Hindlimb muscle (tissue), 1 donor: Measurements from ENCODE around the gene HSD11B1L. TPM values are rescaled to one million over a fixed set of nuclear protein-coding genes. Genes with fewer than 3 reads are reported as not detected.

ENCODE experiments used
- DNase-seq: peaks from one replicate; pipeline ENCODE4 v3.0.0-alpha.2; 2013
- polyA plus RNA-seq: library from polyadenylated mRNA; unstranded; fragments of 120-200 nt; gene quantifications from one replicate; pipeline ENCODE4 v1.2.1, GENCODE V29; 2013; ENCODE audit not compliant: insufficient read length

HSD11B1L gene, protein sequence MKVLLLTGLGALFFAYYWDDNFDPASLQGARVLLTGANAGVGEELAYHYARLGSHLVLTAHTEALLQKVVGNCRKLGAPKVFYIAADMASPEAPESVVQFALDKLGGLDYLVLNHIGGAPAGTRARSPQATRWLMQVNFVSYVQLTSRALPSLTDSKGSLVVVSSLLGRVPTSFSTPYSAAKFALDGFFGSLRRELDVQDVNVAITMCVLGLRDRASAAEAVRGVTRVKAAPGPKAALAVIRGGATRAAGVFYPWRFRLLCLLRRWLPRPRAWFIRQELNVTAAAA
- 6.3 TPM for polyA plus RNA-seq

DNA sequence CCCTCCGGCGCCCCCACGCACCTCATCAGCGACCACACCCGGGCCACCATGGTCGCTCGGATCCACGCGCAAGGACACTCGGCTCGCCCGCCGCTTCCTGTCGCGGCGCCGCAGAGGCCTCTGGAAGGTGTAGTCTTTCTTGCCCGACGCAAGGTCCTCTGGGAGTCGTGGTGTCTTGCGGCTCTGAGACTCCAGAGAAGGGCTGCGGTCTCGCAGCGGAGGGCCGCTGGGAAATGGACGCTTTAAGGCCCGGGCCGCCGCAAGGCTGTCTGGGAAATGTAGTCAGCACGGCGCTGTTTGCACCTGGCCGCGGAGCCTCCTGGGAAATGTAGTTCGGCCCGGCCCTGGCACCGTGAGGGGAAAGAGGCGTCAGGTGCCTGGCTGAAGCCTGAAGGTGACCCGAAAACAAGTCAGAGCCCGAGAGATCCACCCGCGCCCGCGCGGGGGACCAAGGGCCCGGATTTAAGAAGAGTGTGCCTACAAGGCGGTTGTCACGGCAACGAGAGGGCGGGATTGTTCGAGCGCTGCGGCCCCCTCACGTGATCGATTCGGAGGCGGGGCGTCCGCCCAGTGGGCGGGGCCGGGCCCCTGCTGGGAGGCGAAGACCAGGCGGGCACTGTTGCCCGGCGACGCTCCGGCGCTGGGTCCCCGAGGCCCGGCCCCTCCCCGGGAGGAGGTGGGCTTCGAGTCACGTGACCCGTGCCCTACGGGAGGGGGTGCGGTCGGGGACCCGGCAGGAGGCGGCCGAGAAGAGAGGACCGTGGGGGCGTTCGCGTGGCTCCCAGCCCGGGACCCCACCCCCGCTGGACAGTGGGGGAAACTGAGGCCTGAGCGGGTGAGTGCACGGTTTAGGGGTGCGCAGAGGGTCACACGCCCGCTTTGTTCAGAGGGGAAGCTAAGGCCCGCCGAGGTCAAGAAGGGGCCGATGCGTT is at the start of gene HSD11B1L, which contains the start of gene MICOS13:
TSS of gene HSD11B1L (plus strand) at position 591 of the 932 bp plus-strand sequence. CDS start 3,806 bp downstream, outside the sequence.
TSS of gene MICOS13 (minus strand) at position 80 of the 932 bp plus-strand sequence. CDS start at position 50, 30 bp downstream.
- peak; percentile 98 for DNase-seq

DNA sequence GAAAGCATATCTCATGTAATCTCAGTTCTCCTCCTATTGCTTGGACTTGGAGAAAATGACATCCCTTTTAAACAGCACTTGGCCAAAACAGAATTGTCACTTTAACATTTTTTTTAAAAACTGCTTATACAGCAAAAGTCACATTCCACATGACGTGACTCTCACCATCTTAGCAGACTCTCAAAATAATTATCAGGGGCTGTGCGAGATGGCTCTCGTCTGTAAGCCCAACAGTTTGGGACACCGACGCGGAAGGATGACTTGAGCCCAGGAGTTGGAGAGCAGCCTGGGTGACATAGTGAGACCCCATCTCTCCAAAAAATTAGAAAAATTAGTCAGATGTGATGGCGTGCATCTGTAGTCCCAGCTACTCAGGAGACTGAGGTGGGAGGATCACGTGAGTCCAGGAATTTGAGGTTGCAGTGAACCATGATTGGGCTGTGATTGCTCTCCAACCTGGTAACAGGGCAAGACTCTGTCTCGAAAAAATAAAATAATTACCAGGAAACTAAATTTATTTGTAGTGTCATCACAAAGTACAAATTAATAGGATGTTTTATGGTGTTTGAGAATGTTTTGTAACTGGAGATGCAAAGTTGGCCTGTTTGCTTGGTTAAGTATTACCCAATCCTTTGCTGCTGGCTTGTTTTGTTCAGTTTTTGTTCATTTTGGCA is 49.1 kb upstream of the HSD11B1L start:
- DNase-seq: no peak

DNA sequence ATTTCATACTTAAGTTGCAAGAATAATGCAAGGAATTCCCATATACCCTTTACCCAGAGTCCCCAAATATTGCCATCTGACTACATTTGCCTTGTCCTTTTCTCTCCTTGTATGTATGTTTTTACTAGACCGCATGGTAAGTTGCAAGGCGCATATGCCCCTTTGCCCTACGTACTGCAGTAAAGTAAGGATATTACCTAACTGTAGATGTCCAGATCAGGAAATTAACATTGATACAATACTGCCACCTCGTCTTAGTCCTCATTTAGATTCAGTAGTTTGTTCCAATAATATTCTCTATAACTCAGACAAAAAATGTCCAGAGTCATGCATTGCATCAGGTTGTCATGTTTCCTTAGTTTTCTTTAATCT is 48.6 kb upstream of the HSD11B1L start:
- DNase-seq: no peak

DNA sequence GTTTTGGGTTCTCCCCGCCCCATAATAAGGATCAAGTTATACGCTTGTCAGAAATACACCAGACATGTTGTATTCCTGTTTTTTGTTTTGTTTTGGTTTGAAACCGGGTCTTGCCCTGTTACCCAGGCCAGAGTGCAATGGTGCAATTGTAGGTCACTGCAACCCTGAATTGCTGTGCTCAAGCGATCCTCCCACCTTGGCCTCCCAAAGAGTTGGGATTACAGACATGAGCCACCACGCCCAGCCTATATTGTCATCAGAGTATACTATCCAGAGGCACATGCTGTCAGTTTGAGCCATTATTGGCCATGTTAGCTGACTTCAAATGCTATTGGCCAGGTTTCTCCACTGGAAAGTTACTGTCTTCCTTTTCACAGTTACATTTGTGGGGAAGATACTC is 48.2 kb upstream of the HSD11B1L start:
- DNase-seq: no peak

DNA sequence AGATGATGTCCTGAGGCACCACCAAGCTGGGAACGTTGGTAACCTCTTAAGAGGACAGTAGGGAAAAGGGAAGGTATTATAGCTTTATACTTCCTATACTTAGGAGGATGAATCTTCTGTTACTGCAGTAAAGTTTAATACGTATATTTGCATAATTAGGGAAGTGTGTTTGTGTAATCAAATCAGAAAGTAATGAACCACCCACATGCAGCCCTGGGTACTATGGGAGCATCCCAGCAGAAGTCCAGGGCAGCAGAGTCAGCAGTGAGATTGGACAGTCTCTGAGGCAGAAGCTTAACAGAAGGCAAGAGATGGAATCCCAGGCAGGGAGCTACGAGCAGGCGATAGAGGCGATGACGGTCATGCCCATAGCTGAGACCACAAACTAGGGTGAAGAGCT is 45.4 kb upstream of the HSD11B1L start:
- DNase-seq: no peak

DNA sequence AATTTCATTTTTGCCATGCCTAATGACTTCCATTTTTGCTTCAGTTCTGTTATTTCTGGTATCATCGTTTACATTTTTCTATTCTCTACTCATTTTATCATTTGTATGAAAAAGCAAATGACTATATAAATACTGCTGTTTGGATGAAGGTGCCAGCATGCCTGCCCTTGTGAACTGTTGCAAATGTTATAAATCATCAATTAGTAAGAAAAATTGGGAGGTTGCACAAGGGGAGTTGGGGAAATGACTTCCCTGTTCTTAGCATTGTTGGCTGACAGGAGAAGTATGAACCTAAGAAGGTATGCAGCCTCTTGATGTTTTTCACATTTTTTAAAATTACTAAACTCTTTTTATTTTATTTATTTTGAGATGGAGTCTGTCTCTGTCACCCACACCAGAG is 42.9 kb upstream of the HSD11B1L start:
- DNase-seq: no peak

DNA sequence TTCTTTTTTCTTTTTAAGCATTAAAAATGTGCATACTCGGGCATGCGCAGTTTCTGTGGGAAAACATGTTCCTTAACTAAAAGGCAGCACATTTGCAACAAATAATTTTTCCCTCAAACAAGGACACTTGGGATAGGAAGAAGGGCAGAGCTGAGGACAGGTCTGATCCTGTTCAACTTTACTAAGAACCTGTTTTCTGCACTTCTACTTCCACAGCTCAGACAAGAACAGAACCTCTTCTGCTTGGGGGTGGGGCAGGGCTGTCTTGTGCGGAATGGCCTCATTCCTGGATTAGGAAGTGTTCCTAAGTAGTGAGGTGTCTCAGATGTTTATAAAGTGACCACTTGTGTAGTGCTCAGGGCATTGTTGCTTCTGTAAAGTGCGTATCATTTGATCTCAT is 39.7 kb upstream of the HSD11B1L start:
- no peak for DNase-seq

DNA sequence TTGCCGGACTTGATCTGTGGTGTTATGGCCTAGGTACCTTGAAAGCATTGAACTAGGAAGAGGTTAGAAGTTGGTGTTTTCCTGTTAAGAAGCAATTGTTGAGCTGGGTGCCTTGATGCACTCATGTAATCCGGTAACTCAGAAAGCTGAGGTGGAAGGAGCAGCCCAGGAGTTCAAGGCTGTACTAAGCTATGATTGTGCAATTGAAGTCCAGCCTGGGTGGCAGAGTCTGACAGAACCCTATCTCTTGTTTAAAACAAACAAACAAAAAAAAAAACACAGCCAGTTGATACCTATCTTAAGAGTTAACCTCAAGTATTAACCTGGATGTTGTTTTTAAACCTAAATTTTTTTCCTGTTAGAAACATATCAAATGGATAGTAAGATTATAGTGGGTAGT is 38.6 kb upstream of the HSD11B1L start:
- DNase-seq: no peak

DNA sequence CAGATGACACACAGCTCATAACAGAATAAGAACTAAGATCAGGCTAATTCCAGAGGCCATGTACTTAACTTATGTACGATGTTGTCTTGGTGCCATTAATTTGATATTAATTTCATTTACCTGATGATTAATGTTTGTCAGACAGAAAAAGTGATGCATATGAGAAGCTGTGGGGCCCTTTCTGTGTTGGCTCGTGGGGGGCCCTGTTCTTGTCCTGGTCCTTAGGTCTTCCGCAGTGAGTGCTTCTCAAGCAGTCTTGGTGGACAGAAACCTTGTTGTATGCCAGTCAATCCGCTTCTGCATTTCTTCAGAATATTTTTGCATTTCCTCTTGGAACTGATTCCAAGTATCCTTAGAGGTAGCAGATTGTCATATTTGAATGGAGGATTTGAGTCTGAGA is 37.8 kb upstream of the HSD11B1L start:
- no peak for DNase-seq

DNA sequence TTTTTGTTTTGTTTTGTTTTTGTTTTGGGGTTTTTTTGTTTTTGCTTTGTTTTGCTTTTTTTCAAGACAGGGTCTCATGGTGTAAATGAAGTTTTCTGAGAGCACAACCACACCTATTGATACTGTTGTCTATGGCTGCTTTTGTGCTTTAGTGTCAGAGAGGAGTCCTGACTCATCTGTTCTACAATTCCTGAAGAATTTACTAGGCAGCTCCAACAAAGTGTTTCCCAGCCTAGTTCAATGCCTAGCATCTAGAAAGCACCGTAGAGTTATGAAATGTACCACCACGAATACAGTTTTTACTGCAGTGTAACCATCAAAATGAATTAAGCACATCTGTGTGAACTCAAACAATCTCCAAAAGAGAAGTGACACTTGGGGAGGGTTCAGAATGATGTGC is 36.8 kb upstream of the HSD11B1L start:
- DNase-seq: no peak

DNA sequence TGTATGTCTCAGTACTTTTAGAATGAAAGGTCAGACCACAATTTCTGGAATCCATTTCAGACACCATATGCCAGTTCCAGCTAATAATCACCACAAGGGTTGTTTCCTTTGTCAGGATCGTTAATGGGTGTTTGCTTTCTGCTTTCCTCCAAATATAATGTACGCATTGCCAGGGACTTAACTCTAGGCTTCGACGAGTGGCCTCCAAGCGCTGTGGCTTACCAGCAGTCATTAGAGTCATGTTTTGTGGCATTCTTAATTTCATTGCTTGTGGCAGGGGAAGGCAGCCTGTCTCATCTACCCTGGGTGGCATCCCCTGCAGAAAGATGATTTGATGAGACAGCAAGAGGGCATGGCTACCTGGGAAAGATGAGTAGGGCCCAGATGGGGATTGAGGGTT is 35.4 kb upstream of the HSD11B1L start:
- DNase-seq: no peak

DNA sequence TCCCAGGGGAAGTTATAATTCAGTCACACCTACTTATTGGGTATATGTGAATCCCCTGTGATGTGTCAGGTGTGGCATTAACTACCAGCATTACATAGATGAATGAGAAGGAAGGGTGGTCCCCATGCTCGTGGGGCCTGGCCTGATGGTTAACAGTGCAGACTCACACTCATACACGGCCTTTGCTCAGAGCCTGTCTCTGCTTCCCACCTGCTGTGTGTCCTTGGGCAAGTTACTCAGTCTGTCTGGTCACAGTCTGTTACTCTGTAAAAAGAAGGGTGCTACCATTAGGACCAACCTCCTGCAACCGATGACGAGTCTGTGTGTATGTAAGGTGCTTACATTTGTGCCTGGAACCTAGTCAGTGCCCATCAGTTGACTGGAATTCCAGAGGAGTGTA is 34.1 kb upstream of the HSD11B1L start:
- no peak for DNase-seq

DNA sequence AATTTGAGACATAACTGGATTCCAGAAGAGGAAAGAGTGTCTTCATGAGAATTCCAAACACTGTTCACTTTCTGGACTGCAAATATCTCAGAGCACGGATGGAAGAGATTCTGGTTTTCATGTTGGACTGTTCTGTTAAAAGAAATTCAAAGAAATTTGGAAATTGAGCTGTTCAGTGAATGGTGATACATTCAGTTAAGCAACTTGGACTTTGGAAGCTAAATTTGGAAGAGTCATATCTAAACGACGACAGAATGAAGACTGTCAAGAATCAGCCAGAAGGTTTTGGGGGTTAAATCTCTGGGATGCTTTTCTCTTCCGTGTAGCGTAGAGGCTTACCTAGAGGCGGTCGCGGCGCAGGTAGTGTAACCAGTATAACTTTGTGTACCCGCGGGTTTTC is 32.4 kb upstream of the HSD11B1L start:
- DNase-seq: no peak

DNA sequence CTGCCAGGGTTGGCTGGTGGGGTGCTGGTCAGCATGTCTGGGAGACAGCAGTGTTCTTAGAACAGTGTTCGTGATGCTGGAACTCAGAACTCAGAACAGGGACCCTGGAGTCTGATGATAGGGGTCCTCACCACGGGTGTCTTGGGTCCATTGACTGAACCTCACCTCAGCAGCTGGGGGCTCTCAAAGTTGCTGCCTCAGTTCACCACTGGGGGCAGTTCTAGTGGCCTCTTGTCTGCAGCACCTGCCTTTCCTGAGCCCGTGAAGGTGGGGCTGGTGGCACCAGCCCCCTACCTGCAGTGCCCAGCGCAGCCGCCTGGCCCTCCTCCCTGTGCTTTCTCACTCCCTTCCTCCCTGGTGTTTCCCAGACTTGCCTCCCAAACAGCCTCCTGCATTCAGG is 29.5 kb upstream of the HSD11B1L start:
- DNase-seq: no peak

DNA sequence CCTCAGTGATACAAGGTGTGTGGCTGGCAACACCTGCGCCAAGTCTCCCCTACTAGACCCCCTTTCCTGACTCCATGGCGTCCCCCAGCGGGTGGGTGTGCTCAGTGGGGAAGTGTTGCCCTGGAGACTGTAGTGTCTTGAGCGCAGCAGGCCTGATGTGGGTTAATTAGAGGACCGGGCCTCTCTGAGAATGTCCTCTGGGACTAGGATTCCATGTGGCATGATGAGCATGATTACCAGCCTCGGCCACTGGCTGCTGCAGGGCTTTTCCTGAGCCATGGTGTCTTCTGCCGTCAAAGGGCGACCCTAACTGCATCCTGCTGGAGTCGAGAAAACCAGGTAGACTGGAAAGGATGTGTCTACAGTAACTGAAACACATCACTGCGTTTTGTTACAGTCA is 28.6 kb upstream of the HSD11B1L start:
- no peak for DNase-seq

DNA sequence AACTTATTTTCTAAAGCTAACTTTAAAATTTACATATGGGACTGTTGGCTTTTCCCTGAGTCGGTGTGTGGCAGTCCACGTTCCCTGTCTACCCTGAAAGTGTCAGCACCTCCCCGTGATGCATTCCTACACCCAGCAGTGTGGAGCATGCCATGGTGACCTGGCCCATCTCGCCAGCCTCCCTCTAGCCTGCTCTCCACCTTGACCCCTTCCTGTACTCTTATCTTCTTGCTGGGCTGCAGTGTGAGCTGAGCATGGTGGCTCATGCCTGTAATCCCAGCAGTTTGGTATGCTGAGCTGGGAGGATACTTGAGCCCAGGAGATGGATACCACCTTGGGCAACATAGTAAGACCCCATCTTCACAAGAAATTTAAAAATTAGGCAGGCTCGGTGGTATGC is 25.9 kb upstream of the HSD11B1L start:
- no peak for DNase-seq

DNA sequence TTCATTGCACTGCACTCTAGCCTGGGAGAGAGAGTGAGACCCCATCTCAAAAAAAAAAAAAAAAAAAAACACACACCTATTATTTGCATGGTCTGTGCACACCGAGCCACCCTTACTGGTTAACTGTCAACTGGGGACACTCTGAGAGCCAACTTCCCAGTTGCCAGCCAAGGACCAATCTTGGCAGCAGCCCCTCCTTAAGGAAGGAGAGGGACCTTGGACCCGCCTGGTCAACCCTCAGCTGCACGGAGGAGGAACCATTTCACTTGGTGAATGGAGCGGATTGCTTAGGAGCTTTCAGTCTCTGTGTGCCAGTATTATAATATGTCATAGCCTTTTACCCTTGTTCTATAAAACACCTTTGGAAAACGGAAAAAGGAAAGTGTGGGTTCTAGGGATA is 25.4 kb upstream of the HSD11B1L start:
- no peak for DNase-seq

DNA sequence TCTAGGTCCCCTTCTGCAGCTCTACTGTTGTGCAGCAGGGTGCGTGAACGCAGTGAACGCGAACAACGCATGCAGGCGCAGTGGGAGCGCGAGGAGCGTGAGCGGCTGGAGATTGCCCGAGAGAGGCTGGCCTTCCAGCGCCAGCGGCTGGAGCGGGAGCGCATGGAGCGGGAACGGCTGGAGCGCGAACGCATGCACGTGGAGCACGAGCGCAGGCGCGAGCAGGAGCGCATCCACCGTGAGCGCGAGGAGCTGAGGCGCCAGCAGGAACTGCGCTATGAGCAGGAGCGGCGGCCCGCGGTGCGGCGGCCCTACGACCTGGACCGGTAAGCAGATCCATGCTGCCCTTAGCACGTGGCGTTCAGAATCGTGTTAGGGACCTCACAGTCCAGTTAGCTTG is 19.3 kb upstream of the HSD11B1L start:
- DNase-seq: no peak

DNA sequence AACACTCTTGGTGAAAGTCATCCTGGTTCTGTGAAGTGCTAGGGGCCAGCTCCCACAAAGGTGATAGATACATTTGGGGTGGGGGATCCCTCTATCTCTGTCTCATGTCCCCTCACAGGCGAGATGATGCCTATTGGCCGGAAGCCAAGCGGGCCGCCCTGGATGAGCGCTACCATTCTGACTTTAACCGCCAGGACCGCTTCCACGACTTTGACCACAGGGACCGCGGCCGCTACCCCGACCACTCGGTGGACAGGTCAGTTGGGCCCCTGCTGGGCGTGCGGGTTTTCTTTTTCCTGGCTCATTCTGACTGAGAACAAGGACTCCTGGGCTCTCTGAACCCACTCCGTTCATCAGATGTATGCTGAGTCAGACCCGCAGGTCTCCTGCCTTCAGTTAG is 16.9 kb upstream of the HSD11B1L start:
- DNase-seq: no peak

DNA sequence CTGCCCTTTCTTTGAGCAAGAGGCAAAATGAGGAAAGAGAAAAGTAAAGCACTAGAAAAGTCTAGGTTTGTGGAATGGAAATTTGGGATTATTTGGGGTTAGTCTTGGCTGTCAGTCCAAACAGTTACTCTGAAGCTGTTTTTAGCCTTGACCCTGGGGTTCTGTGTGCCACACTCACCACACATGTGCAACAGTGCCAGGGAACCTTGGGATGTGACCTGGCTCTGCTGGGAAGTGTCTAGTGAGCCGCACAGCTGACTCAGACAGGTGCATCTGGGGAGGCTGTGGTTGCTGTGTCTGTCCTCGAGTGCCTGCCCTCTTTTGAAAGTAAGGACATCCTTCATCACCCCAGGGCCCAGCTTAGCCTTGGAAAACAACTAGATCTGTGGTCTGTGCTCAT is 16.3 kb upstream of the HSD11B1L start:
- no peak for DNase-seq

DNA sequence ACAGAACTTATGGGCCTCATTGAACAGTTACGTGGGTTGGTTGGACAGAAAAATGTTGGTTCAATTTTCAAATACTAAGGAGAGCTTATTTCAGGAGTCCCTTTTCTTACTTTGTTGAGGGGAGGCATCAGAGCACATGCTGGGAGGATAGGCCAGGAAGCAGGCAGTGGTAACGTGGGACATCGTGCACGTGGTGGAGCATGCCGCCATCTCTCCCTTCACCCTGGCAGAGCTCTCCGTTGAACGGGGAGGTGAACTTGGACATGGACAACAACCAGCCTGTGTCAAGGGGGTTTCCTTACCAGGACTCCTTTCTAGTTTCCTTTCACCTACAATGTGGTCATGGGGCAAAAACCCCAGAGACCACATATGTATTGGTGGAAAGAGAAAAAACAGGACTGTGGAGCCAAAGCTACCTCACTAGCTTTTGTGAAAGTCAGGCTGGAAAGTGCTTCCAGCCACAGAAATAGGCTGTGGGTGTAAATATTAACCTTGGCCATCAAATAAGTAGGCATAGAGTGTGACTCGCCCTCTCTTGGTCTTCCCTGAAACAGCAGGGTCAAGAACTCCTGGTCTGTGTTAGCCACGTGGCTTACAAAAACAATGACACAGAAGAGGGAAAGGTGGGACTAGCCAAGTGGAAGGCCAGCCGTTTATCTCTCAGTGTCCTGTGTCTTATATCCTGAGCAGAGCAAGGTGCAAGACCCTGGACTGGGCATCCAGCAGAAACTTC is 14.9 kb upstream of the HSD11B1L start:
- DNase-seq: no peak

DNA sequence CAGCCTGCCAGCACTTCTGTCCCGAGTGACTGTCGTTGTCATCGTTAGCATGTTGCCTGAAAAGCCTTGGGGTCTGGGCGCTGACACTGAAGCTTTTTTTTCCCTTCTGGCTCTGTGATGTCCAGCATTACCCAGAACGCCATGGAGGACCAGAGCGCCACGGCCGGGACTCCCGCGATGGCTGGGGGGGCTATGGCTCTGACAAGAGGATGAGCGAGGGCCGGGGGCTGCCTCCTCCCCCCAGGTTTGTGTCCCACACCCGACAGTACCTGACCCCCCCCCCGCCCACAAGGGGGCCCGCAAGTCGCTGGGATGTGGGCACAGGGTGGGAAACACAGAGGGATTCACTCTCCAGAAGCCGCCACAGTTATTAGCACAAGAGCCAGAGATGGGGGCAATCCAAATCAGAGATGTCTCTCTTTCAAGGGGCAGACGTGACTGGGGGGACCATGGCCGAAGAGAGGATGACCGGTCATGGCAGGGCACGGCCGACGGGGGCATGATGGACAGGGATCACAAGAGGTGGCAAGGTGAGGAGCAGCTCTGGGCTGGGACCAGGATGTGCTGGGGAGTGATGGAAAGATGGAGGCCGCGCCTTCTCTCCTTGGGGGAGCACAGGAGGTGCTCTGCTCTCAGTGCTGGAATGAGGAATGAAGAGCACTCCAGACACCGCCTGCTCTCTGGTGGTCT is 13.8 kb upstream of the HSD11B1L start:
- DNase-seq: no peak
